ENCODE results near the gene MEF2C. TPM values are rescaled to one million over a fixed set of nuclear protein-coding genes. Genes with fewer than 3 reads are reported as not detected.
"Not testable (repeated sequence)": the region's sequence is repeated elsewhere in the genome, so short reads cannot be mapped to it uniquely, and the experiment has no call there.

Gene MEF2C
- polyA plus RNA-seq = 14.4 TPM
- long read RNA-seq, donor 1, partial matches to known transcripts = 0 of 2 reads
- long read RNA-seq, donor 1, other reads (novel, unspliced or antisense) = 0 of 2 reads
- long read RNA-seq, donor 2, partial matches to known transcripts = 0 of 3 reads
- long read RNA-seq, donor 2, other reads (novel, unspliced or antisense) = 0 of 3 reads
- long read RNA-seq, donor 3, partial matches to known transcripts = 0 of 2 reads
- long read RNA-seq, donor 3, other reads (novel, unspliced or antisense) = 0 of 2 reads
- long read RNA-seq, donor 4 = 0 reads
- long read RNA-seq, donor 5, partial matches to known transcripts = 0 of 2 reads
- long read RNA-seq, donor 5, other reads (novel, unspliced or antisense) = 0 of 2 reads
- long read RNA-seq, donor 6 = 0 reads
- long read RNA-seq, donor 7, partial matches to known transcripts = 0 of 3 reads
- long read RNA-seq, donor 7, other reads (novel, unspliced or antisense) = 0 of 3 reads
- long read RNA-seq, donor 8, partial matches to known transcripts = 0 of 9 reads
- long read RNA-seq, donor 8, other reads (novel, unspliced or antisense) = 0 of 9 reads
- long read RNA-seq, donor 9, partial matches to known transcripts = 0 of 1 reads
- long read RNA-seq, donor 9, other reads (novel, unspliced or antisense) = 0 of 1 reads
- long read RNA-seq, donor 10, partial matches to known transcripts = 0 of 2 reads
- long read RNA-seq, donor 10, other reads (novel, unspliced or antisense) = 0 of 2 reads
- long read RNA-seq, donor 11, partial matches to known transcripts = 0 of 1 reads
- long read RNA-seq, donor 11, other reads (novel, unspliced or antisense) = 0 of 1 reads

- WGBS (ENCODE audit: insufficient coverage, low lambda C conversion rate) = 0% methylated on average over 12 of the region's 52 CpGs
- Histone ChIP-seq H3K36me3 (ENCODE audit: control insufficient read depth, insufficient read depth, low read length) (no peaks in the 10 kb centered on the region), H3K4me1 (ENCODE audit: control insufficient read depth, insufficient read depth, low read length) (peaks cover 2% of the 10 kb centered on the region), H3K4me3 (ENCODE audit: low read length) (peak within 1 kb of the TSS; percentile 74), H3K9me3 (ENCODE audit: control insufficient read depth, low read depth, low read length) (no peaks in the 10 kb centered on the region), H3K27ac (ENCODE audit: low read length) (peak within 1 kb of the TSS; percentile 76), H3K27me3 (ENCODE audit: control insufficient read depth, insufficient read depth, low read length) (peaks cover 4% of the 10 kb centered on the region)
- DNase-seq = peak in 1 of 2 donors; percentile 73
Observed at GRCh38 chr5:88883059-88883835, at the start of gene MEF2C. Gene MEF2C (minus strand): TSS chr5:88883184. CDS start chr5:88823788, 59,396 bp downstream.

GRCh38 chr5:88932541-88932940 is 49.6 kb upstream of the MEF2C start:
- H3K4me3 ChIP-seq (ENCODE audit: low read length) = no peak overlapping the region
- no peaks in the 10 kb centered on the region for H3K27me3 ChIP-seq (ENCODE audit: control insufficient read depth, insufficient read depth, low read length)
- DNase-seq = peak; percentile 26 to 38
- no CpG with 5 or more reads among the region's 2 CpGs for WGBS (ENCODE audit: insufficient coverage, low lambda C conversion rate)
- H3K36me3 ChIP-seq (ENCODE audit: control insufficient read depth, insufficient read depth, low read length) = no peaks in the 10 kb centered on the region
- H3K9me3 ChIP-seq (ENCODE audit: control insufficient read depth, low read depth, low read length) = no peaks in the 10 kb centered on the region
- no peak overlapping the region for H3K27ac ChIP-seq (ENCODE audit: low read length)
- H3K4me1 ChIP-seq (ENCODE audit: control insufficient read depth, insufficient read depth, low read length) = no peaks in the 10 kb centered on the region

- Histone ChIP-seq H3K4me1 (ENCODE audit: control insufficient read depth, insufficient read depth, low read length) (no peaks in the 10 kb centered on the region), H3K9me3 (ENCODE audit: control insufficient read depth, low read depth, low read length) (no peaks in the 10 kb centered on the region), H3K36me3 (ENCODE audit: control insufficient read depth, insufficient read depth, low read length) (no peaks in the 10 kb centered on the region), H3K4me3 (ENCODE audit: low read length) (no peak overlapping the region), H3K27ac (ENCODE audit: low read length) (no peak overlapping the region), H3K27me3 (ENCODE audit: control insufficient read depth, insufficient read depth, low read length) (no peaks in the 10 kb centered on the region)
- DNase-seq = no peak
- no CpG with 5 or more reads among the region's 1 CpG for WGBS (ENCODE audit: insufficient coverage, low lambda C conversion rate)
Observed at GRCh38 chr5:88930335-88930734, 47.4 kb upstream of the MEF2C start.

GRCh38 chr5:88929385-88929784 is 46.4 kb upstream of the MEF2C start:
- H3K27ac ChIP-seq (ENCODE audit: low read length) = no peak overlapping the region
- no peaks in the 10 kb centered on the region for H3K9me3 ChIP-seq (ENCODE audit: control insufficient read depth, low read depth, low read length)
- H3K27me3 ChIP-seq (ENCODE audit: control insufficient read depth, insufficient read depth, low read length) = no peaks in the 10 kb centered on the region
- no peaks in the 10 kb centered on the region for H3K4me1 ChIP-seq (ENCODE audit: control insufficient read depth, insufficient read depth, low read length)
- H3K36me3 ChIP-seq (ENCODE audit: control insufficient read depth, insufficient read depth, low read length) = no peaks in the 10 kb centered on the region
- no CpG with 5 or more reads among the region's 6 CpGs for WGBS (ENCODE audit: insufficient coverage, low lambda C conversion rate)
- DNase-seq = no peak
- no peak overlapping the region for H3K4me3 ChIP-seq (ENCODE audit: low read length)

GRCh38 chr5:88926774-88927173 is 43.8 kb upstream of the MEF2C start:
- Histone ChIP-seq H3K4me3 (ENCODE audit: low read length) (no peak overlapping the region), H3K9me3 (ENCODE audit: control insufficient read depth, low read depth, low read length) (no peaks in the 10 kb centered on the region), H3K36me3 (ENCODE audit: control insufficient read depth, insufficient read depth, low read length) (no peaks in the 10 kb centered on the region), H3K27me3 (ENCODE audit: control insufficient read depth, insufficient read depth, low read length) (no peaks in the 10 kb centered on the region), H3K27ac (ENCODE audit: low read length) (no peak overlapping the region), H3K4me1 (ENCODE audit: control insufficient read depth, insufficient read depth, low read length) (no peaks in the 10 kb centered on the region)
- no peak for DNase-seq
- WGBS (ENCODE audit: insufficient coverage, low lambda C conversion rate) = 100% methylated on average over 5 of the region's 7 CpGs

- Histone ChIP-seq H3K36me3 (ENCODE audit: control insufficient read depth, insufficient read depth, low read length) (no peaks in the 10 kb centered on the region), H3K27ac (ENCODE audit: low read length) (no peak overlapping the region), H3K27me3 (ENCODE audit: control insufficient read depth, insufficient read depth, low read length) (no peaks in the 10 kb centered on the region), H3K4me1 (ENCODE audit: control insufficient read depth, insufficient read depth, low read length) (no peaks in the 10 kb centered on the region), H3K4me3 (ENCODE audit: low read length) (no peak overlapping the region), H3K9me3 (ENCODE audit: control insufficient read depth, low read depth, low read length) (no peaks in the 10 kb centered on the region)
- 80% methylated on average over 2 of the region's 2 CpGs for WGBS (ENCODE audit: insufficient coverage, low lambda C conversion rate)
- DNase-seq = no peak
Observed at GRCh38 chr5:88925692-88926490, 42.9 kb upstream of the MEF2C start.

GRCh38 chr5:88924330-88924657 is 41.3 kb upstream of the MEF2C start:
- H3K36me3 ChIP-seq (ENCODE audit: control insufficient read depth, insufficient read depth, low read length) = no peaks in the 10 kb centered on the region
- DNase-seq = no peak
- no peaks in the 10 kb centered on the region for H3K9me3 ChIP-seq (ENCODE audit: control insufficient read depth, low read depth, low read length)
- WGBS (ENCODE audit: insufficient coverage, low lambda C conversion rate) = 75% methylated on average over 2 of the region's 3 CpGs
- H3K27ac ChIP-seq (ENCODE audit: low read length) = no peak overlapping the region
- H3K27me3 ChIP-seq (ENCODE audit: control insufficient read depth, insufficient read depth, low read length) = no peaks in the 10 kb centered on the region
- H3K4me1 ChIP-seq (ENCODE audit: control insufficient read depth, insufficient read depth, low read length) = no peaks in the 10 kb centered on the region
- H3K4me3 ChIP-seq (ENCODE audit: low read length) = no peak overlapping the region

- no peak for DNase-seq
- Histone ChIP-seq H3K4me1 (ENCODE audit: control insufficient read depth, insufficient read depth, low read length) (no peaks in the 10 kb centered on the region), H3K27ac (ENCODE audit: low read length) (no peak overlapping the region), H3K9me3 (ENCODE audit: control insufficient read depth, low read depth, low read length) (no peaks in the 10 kb centered on the region), H3K27me3 (ENCODE audit: control insufficient read depth, insufficient read depth, low read length) (no peaks in the 10 kb centered on the region), H3K4me3 (ENCODE audit: low read length) (no peak overlapping the region), H3K36me3 (ENCODE audit: control insufficient read depth, insufficient read depth, low read length) (no peaks in the 10 kb centered on the region)
- 93% methylated on average over 5 of the region's 15 CpGs for WGBS (ENCODE audit: insufficient coverage, low lambda C conversion rate)
Observed at GRCh38 chr5:88923623-88924329, 40.8 kb upstream of the MEF2C start.

- not testable (repeated sequence) for H3K4me3 ChIP-seq (ENCODE audit: low read length); H3K4me1 ChIP-seq (ENCODE audit: control insufficient read depth, insufficient read depth, low read length); H3K36me3 ChIP-seq (ENCODE audit: control insufficient read depth, insufficient read depth, low read length); H3K27me3 ChIP-seq (ENCODE audit: control insufficient read depth, insufficient read depth, low read length); H3K9me3 ChIP-seq (ENCODE audit: control insufficient read depth, low read depth, low read length); DNase-seq; H3K27ac ChIP-seq (ENCODE audit: low read length)
- WGBS (ENCODE audit: insufficient coverage, low lambda C conversion rate) = no CpG with 5 or more reads among the region's 2 CpGs
Observed at GRCh38 chr5:88912743-88913142, 29.8 kb upstream of the MEF2C start.

Measured in large intestine (tissue), 12 donors.